ENCODE measurements around the gene TACR1. TPM values are rescaled to one million over a fixed set of nuclear protein-coding genes. Genes with fewer than 3 reads are reported as not detected.

The TACR1 gene
- total RNA-seq, 1 donor from 2014 or later, result not detected

GRCh38 chr2:75138528-75138927 is 60.8 kb downstream of the TACR1 start:
- Mint-ChIP-seq H3K36me3 (ENCODE audit: unreplicated experiment) (no peaks in the 10 kb centered on the region), H3K27me3 (ENCODE audit: unreplicated experiment) (no peaks in the 10 kb centered on the region)

GRCh38 chr2:75135776-75136400 is 63.4 kb downstream of the TACR1 start:
- peaks cover 13% of the 10 kb centered on the region for H3K4me1 Mint-ChIP-seq (ENCODE audit: unreplicated experiment)
- no peaks in the 10 kb centered on the region for H3K36me3 Mint-ChIP-seq (ENCODE audit: unreplicated experiment)
- no peak overlapping the region for H3K4me3 Mint-ChIP-seq (ENCODE audit: unreplicated experiment)
- no peaks in the 10 kb centered on the region for H3K9me3 Mint-ChIP-seq (ENCODE audit: unreplicated experiment)
- no peak overlapping the region for H3K27ac Mint-ChIP-seq (ENCODE audit: unreplicated experiment)
- H3K27me3 Mint-ChIP-seq (ENCODE audit: unreplicated experiment), result no peaks in the 10 kb centered on the region
- TF ChIP-seq CTCF (IDR thresholded peaks at IDR 0.05), result no peak
- no peak for DNase-seq (ENCODE audit: extremely low spot score, unreplicated experiment)

More at GRCh38 chr2:75138528-75138927, 60.8 kb downstream of the TACR1 start:
- TF ChIP-seq CTCF (IDR thresholded peaks at IDR 0.05), result no peak
- Mint-ChIP-seq H3K4me1 (ENCODE audit: unreplicated experiment) (peaks cover 15% of the 10 kb centered on the region), H3K4me3 (ENCODE audit: unreplicated experiment) (no peak overlapping the region), H3K9me3 (ENCODE audit: unreplicated experiment) (no peaks in the 10 kb centered on the region), H3K27ac (ENCODE audit: unreplicated experiment) (no peak overlapping the region)
- DNase-seq (ENCODE audit: extremely low spot score, unreplicated experiment), result no peak

GRCh38 chr2:75134860-75135259 is 64.5 kb downstream of the TACR1 start:
- H3K36me3 Mint-ChIP-seq (ENCODE audit: unreplicated experiment), result no peaks in the 10 kb centered on the region
- no peaks in the 10 kb centered on the region for H3K9me3 Mint-ChIP-seq (ENCODE audit: unreplicated experiment)
- H3K27me3 Mint-ChIP-seq (ENCODE audit: unreplicated experiment), result peaks cover 5% of the 10 kb centered on the region
- DNase-seq (ENCODE audit: extremely low spot score, unreplicated experiment), result no peak
- no peak for TF ChIP-seq CTCF (IDR thresholded peaks at IDR 0.05)
- H3K4me1 Mint-ChIP-seq (ENCODE audit: unreplicated experiment), result peaks cover 6% of the 10 kb centered on the region
- H3K27ac Mint-ChIP-seq (ENCODE audit: unreplicated experiment), result no peak overlapping the region
- H3K4me3 Mint-ChIP-seq (ENCODE audit: unreplicated experiment), result no peak overlapping the region

GRCh38 chr2:75133621-75134570 is 65.4 kb downstream of the TACR1 start:
- TF ChIP-seq CTCF (IDR thresholded peaks at IDR 0.05), result no peak
- Mint-ChIP-seq H3K4me1 (ENCODE audit: unreplicated experiment) (peaks cover 6% of the 10 kb centered on the region), H3K9me3 (ENCODE audit: unreplicated experiment) (no peaks in the 10 kb centered on the region), H3K27ac (ENCODE audit: unreplicated experiment) (no peak overlapping the region), H3K4me3 (ENCODE audit: unreplicated experiment) (no peak overlapping the region), H3K27me3 (ENCODE audit: unreplicated experiment) (peaks cover 5% of the 10 kb centered on the region), H3K36me3 (ENCODE audit: unreplicated experiment) (no peaks in the 10 kb centered on the region)
- no peak for DNase-seq (ENCODE audit: extremely low spot score, unreplicated experiment)

- DNase-seq (ENCODE audit: extremely low spot score, unreplicated experiment), result no peak
- Mint-ChIP-seq H3K27me3 (ENCODE audit: unreplicated experiment) (peaks cover 5% of the 10 kb centered on the region), H3K9me3 (ENCODE audit: unreplicated experiment) (peaks cover 5% of the 10 kb centered on the region), H3K4me3 (ENCODE audit: unreplicated experiment) (no peak overlapping the region), H3K27ac (ENCODE audit: unreplicated experiment) (no peak overlapping the region), H3K36me3 (ENCODE audit: unreplicated experiment) (no peaks in the 10 kb centered on the region), H3K4me1 (ENCODE audit: unreplicated experiment) (peaks cover 6% of the 10 kb centered on the region)
- TF ChIP-seq CTCF (IDR thresholded peaks at IDR 0.05), result peak; percentile 35
Measured at GRCh38 chr2:75130171-75130570, 69.1 kb downstream of the TACR1 start.

Data from osteocyte (in vitro differentiated cells).